Measurements from ENCODE around the gene NSD2.
A peak's percentile ranks its signal among the peaks of the same experiment; 100 is the strongest.
"Not testable (repeated sequence)": the region's sequence is repeated elsewhere in the genome, so short reads cannot be mapped to it uniquely, and the experiment has no call there.

NSD2 gene

GRCh38 chr4:1900624-1901023 is 29.4 kb downstream of the NSD2 start:
- DNase-seq = no peak

- no peak for DNase-seq
Measured at GRCh38 chr4:1901127-1901526, 29.9 kb downstream of the NSD2 start.

GRCh38 chr4:1902243-1902642 is 31.1 kb downstream of the NSD2 start:
- no peak for DNase-seq

GRCh38 chr4:1903035-1903434 is 31.8 kb downstream of the NSD2 start:
- no peak for DNase-seq

GRCh38 chr4:1904042-1904441 is 32.8 kb downstream of the NSD2 start:
- DNase-seq = no peak

- DNase-seq = no peak
Measured at GRCh38 chr4:1907848-1908525, 36.8 kb downstream of the NSD2 start.

- DNase-seq = not testable (repeated sequence)
Measured at GRCh38 chr4:1909696-1910095, 38.5 kb downstream of the NSD2 start.

- peak in 1 of 2 experiments; percentile 6 for DNase-seq
Measured at GRCh38 chr4:1910643-1911042, 39.5 kb downstream of the NSD2 start.

GRCh38 chr4:1911316-1911715 is 40.1 kb downstream of the NSD2 start:
- DNase-seq = not testable (repeated sequence)

GRCh38 chr4:1922821-1923220 is 51.6 kb downstream of the NSD2 start:
- DNase-seq = no peak

GRCh38 chr4:1927675-1928074 is 56.5 kb downstream of the NSD2 start:
- DNase-seq = no peak

GRCh38 chr4:1928356-1929239 is 57.4 kb downstream of the NSD2 start:
- no peak for DNase-seq

- DNase-seq = no peak
Measured at GRCh38 chr4:1932736-1933135, 61.5 kb downstream of the NSD2 start.

GRCh38 chr4:1933700-1934099 is 62.5 kb downstream of the NSD2 start:
- DNase-seq = no peak

- no peak for DNase-seq
Measured at GRCh38 chr4:1937550-1937949, 66.4 kb downstream of the NSD2 start.

- no peak for DNase-seq
Measured at GRCh38 chr4:1938027-1938426, 66.8 kb downstream of the NSD2 start.

GRCh38 chr4:1939664-1940509 is 68.7 kb downstream of the NSD2 start:
- no peak for DNase-seq

- DNase-seq = no peak
Measured at GRCh38 chr4:1940566-1940965, 69.4 kb downstream of the NSD2 start.

GRCh38 chr4:1943928-1944327 is 72.7 kb downstream of the NSD2 start:
- DNase-seq = no peak

- no peak for DNase-seq
Measured at GRCh38 chr4:1945124-1945895, 74.1 kb downstream of the NSD2 start.

- no peak for DNase-seq
Measured at GRCh38 chr4:1945912-1946311, 74.7 kb downstream of the NSD2 start.

GRCh38 chr4:1948232-1948631 is 77.0 kb downstream of the NSD2 start:
- DNase-seq = no peak

Data from NCI-H446 (cell line).